NOMO-1 treated with dmso at 0.1 percent for 144 hours (cell line): ENCODE measurements around the gene GAGE1.
"Not testable (repeated sequence)": the region's sequence is repeated elsewhere in the genome, so short reads cannot be mapped to it uniquely, and the experiment has no call there.

Source experiments
- DNase-seq: peaks from one replicate; lab custom pipeline; 2025; ENCODE audit not compliant: unreplicated experiment; lab: John Stamatoyannopoulos, UW

GAGE1 gene

GRCh38 chrX:49598720-49599119 lies at the start of gene GAGE1:
Gene GAGE1 (plus strand): TSS chrX:49599020. CDS start chrX:49600175, 1,155 bp downstream.
- not testable (repeated sequence) for DNase-seq

GRCh38 chrX:49550989-49551388 lies 47.8 kb upstream of the GAGE1 start, which contains the start of gene GAGE12E:
Gene GAGE12E (plus strand): TSS chrX:49551289. CDS start chrX:49552444, 1,155 bp downstream.
- not testable (repeated sequence) for DNase-seq

- DNase-seq, result not testable (repeated sequence)
These were observed 38.3 kb upstream of the GAGE1 start, which contains the start of gene GAGE12F for GRCh38 chrX:49560542-49560941. Gene GAGE12F (plus strand): TSS chrX:49560842. CDS start chrX:49561997, 1,155 bp downstream.

GRCh38 chrX:49568728-49569127 lies 30.1 kb upstream of the GAGE1 start:
- not testable (repeated sequence) for DNase-seq

- not testable (repeated sequence) for DNase-seq
These were observed 29.7 kb upstream of the GAGE1 start for GRCh38 chrX:49569152-49569551.

- not testable (repeated sequence) for DNase-seq
These were observed 28.7 kb upstream of the GAGE1 start, which contains the start of gene GAGE12G for GRCh38 chrX:49570100-49570499. Gene GAGE12G (plus strand): TSS chrX:49570400. CDS start chrX:49571555, 1,155 bp downstream.

GRCh38 chrX:49579649-49580048 lies 19.2 kb upstream of the GAGE1 start, which contains the start of gene GAGE12H:
Gene GAGE12H (plus strand): TSS chrX:49579949. CDS start chrX:49581104, 1,155 bp downstream.
- DNase-seq, result not testable (repeated sequence)

GRCh38 chrX:49589196-49589595 lies 9.6 kb upstream of the GAGE1 start, which contains the start of gene GAGE2A:
Gene GAGE2A (plus strand): TSS chrX:49589496. CDS start chrX:49590651, 1,155 bp downstream.
- DNase-seq, result not testable (repeated sequence)

GRCh38 chrX:49589769-49590478 lies 8.9 kb upstream of the GAGE1 start:
- DNase-seq, result not testable (repeated sequence)

- DNase-seq, result not testable (repeated sequence)
These were observed 8.3 kb upstream of the GAGE1 start for GRCh38 chrX:49590488-49590887.

GRCh38 chrX:49610718-49611310 lies 12.0 kb downstream of the GAGE1 start:
- no peak for DNase-seq

- DNase-seq, result no peak
These were observed 19.8 kb downstream of the GAGE1 start for GRCh38 chrX:49618574-49618973.

- no peak for DNase-seq
These were observed 28.4 kb downstream of the GAGE1 start for GRCh38 chrX:49627086-49627777.

- DNase-seq, result no peak
These were observed 46.3 kb downstream of the GAGE1 start for GRCh38 chrX:49644991-49645637.

- DNase-seq, result no peak
These were observed 57.7 kb downstream of the GAGE1 start for GRCh38 chrX:49656533-49656932.
